Gastroesophageal sphincter (tissue), 4 donors: Measurements from ENCODE around the gene MTERF2. TPM values are rescaled to one million over a fixed set of nuclear protein-coding genes. Genes with fewer than 3 reads are reported as not detected.
A peak's percentile ranks its signal among the peaks of the same experiment; 100 is the strongest.

ENCODE experiments used
- ATAC-seq: fragments of 150-250 bp; one replicate; pipeline ENCODE4 v1.9.1; 2016; ENCODE audit warnings: mild to moderate bottlenecking, moderate library complexity
- H3K27ac ChIP-seq, 4 donors: fragments of 200-600 bp; sonication (generic) in 3 of 4; 1 replicate in 3 of 4; 2 replicates in 1 of 4; pipeline ENCODE4 v1.5.1; 2016 to 2019
- H3K27me3 ChIP-seq: fragments of 200-600 bp; sonication (generic); one replicate; pipeline ENCODE4 v1.5.1; 2019
- H3K36me3 ChIP-seq, 2 donors: fragments of 200-600 bp; sonication (generic); one replicate each; pipeline ENCODE4 v1.5.1; 2019; ENCODE audit warnings: control low read depth in 1 of 2
- H3K4me1 ChIP-seq, 3 donors: fragments of 200-600 bp; sonication (generic); 1 replicate in 2 of 3; 2 replicates in 1 of 3; pipeline ENCODE4 v1.5.1; 2016 to 2019; ENCODE audit warnings: control low read depth in 2 of 3
- H3K4me3 ChIP-seq, 2 donors: fragments of 200-600 bp; sonication (generic); one replicate each; pipeline ENCODE4 v1.5.1; 2019; ENCODE audit warnings: mild to moderate bottlenecking in 1 of 2, moderate library complexity in 1 of 2
- H3K9me3 ChIP-seq, 3 donors: fragments of 200-600 bp; sonication (generic); one replicate each; pipeline ENCODE4 v1.5.1; 2017 to 2019; ENCODE audit warnings: control low read depth in 2 of 3
- CTCF ChIP-seq, 4 experiments: fragments of 200-600 bp in 2 of 4; fragments of 450-650 bp in 2 of 4; sonication (generic) in 1 of 4; IDR thresholded peaks; one replicate each; pipeline ENCODE4 v1.5.1; 2017 to 2019; ENCODE audit warnings: antibody characterized with exemption in 4 of 4, mild to moderate bottlenecking in 2 of 4, moderate library complexity in 2 of 4
- EP300 ChIP-seq: sonication (generic); formaldehyde crosslinking; IDR thresholded peaks from one replicate; pipeline ENCODE4 v1.6.1; 2017; ENCODE audit warnings: antibody characterized with exemption, mild to moderate bottlenecking
- POLR2A ChIP-seq, 2 donors: fragments of 450-650 bp; IDR thresholded peaks; one replicate each; pipeline ENCODE4 v1.6.1; 2017; ENCODE audit warnings: antibody characterized with exemption in 2 of 2, mild to moderate bottlenecking in 2 of 2, moderate library complexity in 1 of 2
- POLR2AphosphoS5 ChIP-seq: sonication (generic); formaldehyde crosslinking; IDR thresholded peaks from one replicate; pipeline ENCODE4 v1.6.1; 2017; ENCODE audit warnings: antibody characterized with exemption
- WGBS, 2 donors: methylation state at CpG; one replicate each; pipeline ENCODE4 v1.1.5; 2018; ENCODE audit warnings: low coverage in 1 of 2; 5-methylcytosine and 5-hydroxymethylcytosine counted together
- total RNA-seq, 4 donors: library from RNA; depleted of rRNA; stranded (reverse); fragments of >200 nt; gene quantifications; one replicate each; pipeline ENCODE4 v1.1.0, GENCODE V29; 2016

Gene MTERF2
- total RNA-seq, 4 donors from 2014 or later: 22.5 to 35.0 (median 29.4) TPM

GRCh38 chr12:106986135-106986534 is 811 bp downstream of the MTERF2 start:
- Histone ChIP-seq H3K27me3 (no peaks in the 10 kb centered on the region), H3K27ac (peak overlapping the region; percentile 59 to 98 (median 94)), H3K9me3 (no peaks in the 10 kb centered on the region), H3K4me3 (peak overlapping the region; percentile 42 to 74), H3K36me3 (peaks cover 0 to 14% of the 10 kb centered on the region in 2 donors), H3K4me1 (peaks cover 0 to 72% (median 19%) of the 10 kb centered on the region in 3 donors)
- 0 to 11% methylated on average over 3 to 4 of the region's 4 CpGs for WGBS, 2 donors
- ATAC-seq: no peak
- TF ChIP-seq POLR2A (IDR thresholded peaks at IDR 0.05): no peak
- no peak for TF ChIP-seq POLR2AphosphoS5
- no peak for TF ChIP-seq EP300
- no peak for TF ChIP-seq CTCF (IDR thresholded peaks at IDR 0.05)

GRCh38 chr12:106985479-106985878 is 1.5 kb downstream of the MTERF2 start:
- H3K36me3 ChIP-seq: peaks cover 0 to 14% of the 10 kb centered on the region in 2 donors
- WGBS, 2 donors: 58 to 73% methylated on average over 5 of the region's 5 CpGs
- TF ChIP-seq CTCF (IDR thresholded peaks at IDR 0.05): peak in 1 of 4 experiments; percentile 10
- no peak for TF ChIP-seq POLR2AphosphoS5
- no peaks in the 10 kb centered on the region for H3K9me3 ChIP-seq
- peak overlapping the region; percentile 42 to 74 for H3K4me3 ChIP-seq
- peaks cover 0 to 79% (median 19%) of the 10 kb centered on the region in 3 donors for H3K4me1 ChIP-seq
- no peak for ATAC-seq
- H3K27ac ChIP-seq: peak overlapping the region; percentile 59 to 98 (median 94)
- H3K27me3 ChIP-seq: no peaks in the 10 kb centered on the region

- 92 to 93% methylated on average over 6 of the region's 6 CpGs for WGBS, 2 donors
- H3K27me3 ChIP-seq: no peaks in the 10 kb centered on the region
- no peak overlapping the region for H3K4me3 ChIP-seq
- TF ChIP-seq CTCF (IDR thresholded peaks at IDR 0.05) (no peak), POLR2AphosphoS5 (no peak), POLR2A (IDR thresholded peaks at IDR 0.05) (no peak), EP300 (no peak)
- no peaks in the 10 kb centered on the region for H3K9me3 ChIP-seq
- H3K36me3 ChIP-seq: peaks cover 0 to 14% of the 10 kb centered on the region in 2 donors
- H3K27ac ChIP-seq: peak overlapping the region in 1 of 4 donors; percentile 98
- no peak for ATAC-seq
- peaks cover 0 to 84% (median 19%) of the 10 kb centered on the region in 3 donors for H3K4me1 ChIP-seq
Observed at GRCh38 chr12:106984588-106985137, 2.3 kb downstream of the MTERF2 start.

- H3K27me3 ChIP-seq: no peaks in the 10 kb centered on the region
- H3K9me3 ChIP-seq: no peaks in the 10 kb centered on the region
- peaks cover 0 to 14% of the 10 kb centered on the region in 2 donors for H3K36me3 ChIP-seq
- H3K27ac ChIP-seq: peak overlapping the region in 2 of 4 donors; percentile 56 to 58
- H3K4me1 ChIP-seq: peaks cover 7 to 84% (median 19%) of the 10 kb centered on the region in 3 donors
- WGBS, 2 donors: 59 to 83% methylated on average over 1 of the region's 1 CpG
- no peak overlapping the region for H3K4me3 ChIP-seq
- ATAC-seq: no peak
- TF ChIP-seq EP300 (no peak), POLR2AphosphoS5 (no peak), CTCF (IDR thresholded peaks at IDR 0.05) (no peak), POLR2A (IDR thresholded peaks at IDR 0.05) (no peak)
Observed at GRCh38 chr12:106982229-106982628, 4.7 kb downstream of the MTERF2 start.

- Histone ChIP-seq H3K27me3 (no peaks in the 10 kb centered on the region), H3K4me1 (peaks cover 8 to 88% (median 19%) of the 10 kb centered on the region in 3 donors), H3K9me3 (no peaks in the 10 kb centered on the region), H3K36me3 (peaks cover 0 to 14% of the 10 kb centered on the region in 2 donors), H3K4me3 (no peak overlapping the region), H3K27ac (peak overlapping the region in 3 of 4 donors; percentile 56 to 58 (median 56))
- ATAC-seq: peak; percentile 52
- TF ChIP-seq CTCF (IDR thresholded peaks at IDR 0.05) (no peak), POLR2A (IDR thresholded peaks at IDR 0.05) (no peak), POLR2AphosphoS5 (no peak), EP300 (no peak)
- 60 to 71% methylated on average over 1 to 3 of the region's 3 CpGs for WGBS, 2 donors
Observed at GRCh38 chr12:106981788-106982187, 5.2 kb downstream of the MTERF2 start.
